Measurements from ENCODE around the gene CACNA1E.
"Not testable (repeated sequence)": the region's sequence is repeated elsewhere in the genome, so short reads cannot be mapped to it uniquely, and the experiment has no call there.

The CACNA1E gene

DNA sequence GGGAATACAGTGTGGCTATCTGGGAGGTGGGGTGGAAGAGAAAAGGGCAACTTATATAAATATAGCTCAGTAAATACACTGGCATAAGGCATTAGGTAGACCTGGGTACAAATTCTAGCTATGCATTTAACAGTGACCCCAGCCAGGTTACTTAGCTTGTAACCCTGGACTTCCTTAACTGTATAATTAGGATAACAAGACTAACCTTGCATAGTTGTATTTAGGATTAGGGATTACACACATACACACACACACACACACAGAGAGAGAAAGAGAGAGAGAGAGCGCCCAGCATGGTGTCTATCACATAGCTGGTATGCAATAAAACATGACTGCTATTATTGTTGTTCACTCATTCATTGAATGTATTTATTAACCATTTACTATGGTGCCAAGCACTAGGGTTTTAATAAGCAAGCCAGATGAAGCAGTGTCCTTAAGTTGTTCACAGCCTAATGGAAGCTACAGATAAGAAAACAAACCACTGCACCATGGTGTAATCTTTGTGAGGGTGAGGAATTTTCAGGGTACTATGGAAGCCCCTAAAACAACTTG lies 326.8 kb downstream of the CACNA1E start:
- DNase-seq (ENCODE audit: low spot score) = no peak

DNA sequence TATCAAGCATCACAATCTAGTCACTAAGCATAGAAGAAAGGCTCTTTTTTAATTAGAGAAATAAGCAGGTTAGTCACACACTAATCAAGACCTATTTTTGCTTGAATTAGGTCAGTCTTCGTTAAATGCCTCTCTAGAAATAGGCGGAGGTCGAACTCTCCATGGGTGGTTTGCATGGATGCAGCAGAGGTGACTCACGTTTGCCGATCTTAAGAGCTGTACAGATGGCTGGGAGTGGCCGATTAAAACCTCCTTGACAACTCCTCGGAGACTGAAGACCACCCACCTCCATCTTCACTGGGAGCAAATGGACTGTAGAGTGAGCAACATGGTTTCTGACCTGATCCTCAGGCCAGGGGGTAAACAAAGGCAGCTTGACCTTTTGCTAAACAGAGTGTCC lies 328.9 kb downstream of the CACNA1E start:
- no peak for DNase-seq (ENCODE audit: low spot score)

DNA sequence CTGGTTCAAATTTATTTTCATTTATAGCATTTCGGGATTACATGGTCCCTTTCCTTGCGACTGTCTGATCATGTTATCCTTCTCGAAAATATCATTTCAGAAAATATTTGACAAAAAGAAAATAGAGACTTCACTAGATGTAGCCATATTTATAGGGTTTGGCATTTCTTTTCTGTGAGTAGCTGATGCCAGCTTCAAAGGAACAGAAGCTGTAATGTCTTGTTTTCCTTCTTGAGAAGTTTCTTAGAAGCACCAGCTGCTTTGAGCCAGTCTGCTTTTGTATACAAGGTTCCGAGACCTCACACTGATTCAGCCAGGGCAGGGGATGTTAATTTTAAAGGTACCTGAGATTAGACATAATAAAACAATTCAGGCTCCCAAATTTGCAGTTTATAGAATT lies 329.9 kb downstream of the CACNA1E start:
- no peak for DNase-seq (ENCODE audit: low spot score)

DNA sequence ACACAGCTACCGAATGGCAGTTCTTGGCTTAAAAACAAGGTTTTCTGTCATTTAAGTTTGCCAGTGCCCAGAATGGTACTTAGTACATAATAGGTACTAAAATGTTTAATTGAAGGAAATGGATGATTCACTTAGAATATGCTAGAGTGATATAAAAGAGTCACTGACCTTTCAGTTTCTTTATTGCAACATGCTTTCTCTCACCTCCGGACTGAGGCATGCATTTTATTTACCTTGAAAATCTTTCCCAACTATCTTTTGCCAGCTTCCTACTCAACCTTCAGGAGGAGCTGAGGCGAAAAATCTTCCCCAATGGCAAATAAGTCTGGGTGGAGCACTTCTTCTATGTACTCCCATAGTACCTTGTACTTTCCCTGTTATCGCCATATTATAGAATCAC lies 333.3 kb downstream of the CACNA1E start:
- no peak for DNase-seq (ENCODE audit: low spot score)

DNA sequence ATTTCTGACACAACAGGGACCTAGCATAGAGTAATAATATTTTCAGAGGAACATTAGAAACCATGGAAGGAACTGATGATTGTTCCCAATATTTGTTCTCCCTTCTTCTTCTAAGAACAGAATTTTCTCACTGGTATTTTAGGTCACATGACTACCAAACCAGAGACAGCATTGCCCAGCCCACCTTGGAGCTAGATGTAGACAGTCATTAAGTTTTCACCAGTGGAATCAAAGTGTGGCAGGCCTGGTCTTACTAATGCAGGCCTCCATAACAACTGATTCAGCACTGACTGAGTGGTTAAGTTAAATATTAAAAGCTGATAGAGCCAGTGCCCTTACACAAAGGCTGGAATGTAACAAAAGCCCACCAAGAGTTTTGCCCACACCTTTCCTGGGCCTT lies 333.8 kb downstream of the CACNA1E start:
- no peak for DNase-seq (ENCODE audit: low spot score)

DNA sequence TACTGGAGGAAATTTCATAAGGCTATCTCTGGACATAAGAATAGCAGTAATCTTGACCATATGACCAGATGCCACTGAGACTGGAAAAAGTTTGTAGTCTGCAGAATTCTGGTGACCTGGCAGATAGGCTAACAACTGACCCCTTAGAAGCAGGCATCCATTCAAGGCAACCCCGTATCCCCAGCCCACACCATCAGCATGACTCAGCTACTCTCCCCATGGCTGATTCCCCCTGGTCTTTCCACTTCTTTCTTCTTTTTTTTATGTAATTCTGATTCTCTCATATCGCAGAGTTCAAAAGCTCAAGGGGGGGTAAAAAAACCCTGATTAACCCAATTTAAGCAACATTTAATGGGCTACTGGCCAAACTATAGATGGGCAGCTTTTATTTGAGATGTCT lies 335.1 kb downstream of the CACNA1E start:
- no peak for DNase-seq (ENCODE audit: low spot score)

DNA sequence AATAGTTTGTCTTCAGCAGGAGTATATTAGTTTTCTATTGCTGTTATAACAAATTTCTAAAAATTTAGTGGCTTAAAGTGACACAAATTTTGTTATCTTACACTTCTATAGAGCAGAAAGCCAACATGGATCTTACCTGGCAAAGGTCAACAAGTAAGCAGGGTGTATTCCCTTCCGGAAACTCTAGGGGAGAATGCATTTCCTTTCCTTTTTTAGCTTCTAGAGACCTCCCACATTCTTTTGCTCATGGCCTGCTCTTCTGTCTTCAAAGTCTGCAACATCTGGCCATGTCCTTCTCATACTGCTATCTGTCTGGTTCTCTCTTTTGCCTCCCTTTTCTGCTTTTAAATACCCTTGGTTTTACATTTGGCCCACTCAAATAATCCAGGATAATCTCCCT lies 335.6 kb downstream of the CACNA1E start:
- DNase-seq (ENCODE audit: low spot score) = no peak

DNA sequence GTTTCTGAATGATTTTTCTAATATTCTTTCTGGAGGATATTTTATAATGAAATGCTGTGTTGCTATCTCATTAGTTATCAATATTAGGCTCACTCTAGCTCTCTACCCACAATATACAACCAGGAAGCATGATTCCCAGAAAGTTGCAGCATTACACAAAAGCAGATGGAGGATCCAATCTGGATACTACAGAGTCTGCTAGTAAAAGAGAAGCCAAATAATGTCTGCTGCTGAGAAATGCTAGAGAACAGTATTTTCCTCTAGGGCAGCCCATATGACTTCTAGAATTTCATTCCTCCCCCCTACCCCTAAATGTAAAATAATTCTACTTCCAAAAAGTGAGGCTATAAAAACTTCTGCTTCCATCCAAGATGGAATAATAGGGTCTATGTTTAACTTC lies 338.4 kb downstream of the CACNA1E start:
- no peak for DNase-seq (ENCODE audit: low spot score)

DNA sequence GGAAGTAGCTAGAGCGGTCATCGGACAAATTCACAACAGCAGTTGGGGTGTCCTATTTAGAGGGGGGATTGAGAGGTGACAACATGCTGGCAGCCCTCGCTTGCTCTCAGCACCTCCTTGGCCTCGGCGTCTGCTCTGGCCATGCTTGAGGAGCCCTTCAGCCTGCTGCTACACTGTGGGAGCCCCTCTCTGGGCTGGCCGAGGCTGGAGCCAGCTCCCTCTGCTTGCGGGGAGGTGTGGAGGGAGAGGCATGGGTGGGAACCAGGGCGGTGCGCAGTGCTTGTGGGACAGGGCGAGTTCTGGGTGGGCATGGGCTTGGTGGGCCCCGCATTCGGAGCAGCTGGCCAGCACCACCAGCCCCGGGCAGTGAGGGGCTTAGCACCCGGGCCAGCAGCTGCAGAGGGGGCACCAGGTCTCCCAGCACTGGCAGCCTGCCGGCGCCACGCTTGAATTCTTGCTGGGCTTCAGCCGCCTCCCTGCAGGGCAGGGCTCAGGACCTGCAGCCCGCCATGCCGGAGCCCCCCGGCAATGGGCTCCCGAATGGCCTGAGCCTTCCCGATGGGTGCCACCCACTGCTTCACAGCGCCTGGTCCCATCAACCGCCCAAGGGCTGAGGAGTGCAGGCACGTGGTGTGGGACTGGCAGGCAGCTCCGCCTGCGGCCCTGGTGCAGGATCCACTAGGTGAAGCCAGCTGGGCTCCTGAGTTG lies 349.0 kb downstream of the CACNA1E start:
- DNase-seq (ENCODE audit: low spot score) = not testable (repeated sequence)

DNA sequence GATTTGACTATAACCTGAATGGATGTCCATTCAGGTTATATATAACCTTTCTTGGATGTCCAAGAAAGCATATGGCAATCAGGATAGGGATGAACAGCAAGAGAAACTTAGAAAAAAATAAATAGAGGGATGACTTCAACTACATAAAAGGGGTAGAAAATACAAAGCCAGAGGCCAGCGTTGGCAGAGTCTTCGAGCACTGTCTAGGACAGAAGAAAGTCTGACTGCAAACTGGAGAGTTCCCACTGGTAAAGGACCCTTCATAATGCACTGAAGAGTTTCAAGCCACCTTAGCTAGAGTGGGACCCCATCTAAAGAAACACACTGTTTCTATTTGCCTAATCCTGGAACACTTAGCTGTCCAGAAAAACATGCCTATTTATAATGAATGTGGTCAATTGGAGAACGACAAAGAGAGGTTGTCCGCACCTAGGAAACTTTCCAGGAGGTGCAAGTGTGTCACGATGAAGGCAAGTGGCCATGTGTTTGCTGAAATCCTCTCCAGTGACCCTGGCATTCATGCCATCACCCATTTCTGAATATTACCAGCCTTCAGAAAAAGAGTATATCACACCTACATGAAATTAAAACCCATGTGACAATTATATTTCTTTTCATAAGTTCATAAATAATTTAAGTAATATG lies 362.8 kb downstream of the CACNA1E start:
- DNase-seq (ENCODE audit: low spot score) = no peak

DNA sequence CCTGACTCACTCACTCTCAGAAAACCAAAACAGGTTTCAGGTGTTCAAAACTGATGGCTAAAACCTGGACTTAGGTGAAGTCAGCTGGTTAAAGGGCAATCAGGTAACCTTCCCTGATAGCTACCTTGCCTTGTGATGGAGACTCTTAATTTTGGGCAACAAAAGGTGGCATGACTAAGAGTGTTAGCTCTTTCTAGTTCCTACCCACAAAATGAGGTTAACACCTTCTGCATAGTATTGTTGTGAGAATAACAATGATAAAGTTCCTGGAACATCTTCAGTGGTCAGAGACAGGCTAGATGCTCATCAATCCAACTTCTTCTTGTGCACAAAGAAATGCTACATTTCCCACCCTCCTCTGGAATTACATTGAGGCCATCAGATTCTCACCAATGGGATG lies 363.4 kb downstream of the CACNA1E start:
- no peak for DNase-seq (ENCODE audit: low spot score)

DNA sequence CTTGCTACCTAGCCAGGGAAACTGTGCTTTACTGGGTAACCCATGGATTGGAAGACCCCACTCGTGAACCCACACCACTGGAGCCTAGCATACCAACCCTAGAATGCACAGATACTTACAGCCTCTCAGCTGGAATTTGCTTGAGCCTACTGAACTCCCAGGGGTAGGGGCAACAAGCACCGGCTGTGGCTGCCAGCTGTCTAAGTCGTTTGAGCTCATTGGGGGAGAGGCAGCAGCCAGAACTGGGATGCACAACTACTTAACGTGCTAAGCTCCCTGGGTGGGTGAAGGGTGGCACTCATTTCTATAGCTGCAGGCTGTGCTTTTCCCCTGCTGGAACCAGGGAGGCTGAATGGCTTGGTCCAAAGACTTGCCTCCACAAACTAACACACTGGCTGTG lies 365.8 kb downstream of the CACNA1E start:
- no peak for DNase-seq (ENCODE audit: low spot score)

DNA sequence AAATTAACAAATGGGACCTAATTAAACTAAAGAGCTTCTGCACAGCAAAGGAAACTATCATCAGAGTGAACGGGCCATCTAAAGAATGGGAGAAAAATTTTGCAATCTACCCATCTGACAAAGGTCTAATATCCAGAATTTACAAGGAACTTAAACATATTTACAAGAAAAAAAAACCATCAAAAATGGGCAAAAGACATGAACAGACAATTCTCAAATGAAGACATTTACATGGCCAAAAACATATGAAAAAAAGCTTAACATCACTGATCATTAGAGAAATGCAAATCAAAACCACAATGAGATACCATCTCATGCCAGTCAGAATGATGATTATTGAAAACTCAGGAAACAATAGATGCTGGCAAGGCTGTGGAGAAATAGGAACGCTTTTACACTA lies 370.9 kb downstream of the CACNA1E start:
- DNase-seq (ENCODE audit: low spot score) = not testable (repeated sequence)

DNA sequence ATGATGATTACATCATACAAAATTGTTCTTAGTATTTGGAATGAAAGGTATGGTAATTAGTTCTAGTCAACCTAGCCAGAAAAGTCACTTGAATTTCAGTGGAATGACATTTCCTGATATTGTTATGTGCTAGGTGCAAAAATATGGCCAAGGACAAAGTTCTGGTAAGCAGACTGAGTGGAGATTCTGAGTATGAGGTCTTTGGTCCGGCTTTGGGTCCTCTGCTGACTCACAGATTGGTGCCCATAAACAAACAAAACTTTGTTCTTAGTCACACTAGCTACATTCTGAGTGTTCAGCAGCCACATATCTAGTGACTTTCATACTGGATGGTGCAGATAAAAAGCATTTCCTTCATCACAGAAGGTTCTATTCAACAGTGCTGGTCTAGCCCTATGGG lies 372.1 kb downstream of the CACNA1E start:
- DNase-seq (ENCODE audit: low spot score) = no peak

Data from putamen (tissue), 1 donor.